Psoas muscle (tissue), 8 donors: ENCODE data around the gene LTBR. TPM values are rescaled to one million over a fixed set of nuclear protein-coding genes. Genes with fewer than 3 reads are reported as not detected.
"Not testable (repeated sequence)": the region's sequence is repeated elsewhere in the genome, so short reads cannot be mapped to it uniquely, and the experiment has no call there.

ENCODE experiments used
- ATAC-seq, 4 donors: fragments of 200-7000 bp; cut with Tn5 transposase; one replicate each; pipeline ENCODE4 v1.9.1; 2020; ENCODE audit warnings: moderate library complexity in 3 of 4, mild to moderate bottlenecking in 2 of 4
- DNase-seq, 2 donors: peaks; one replicate each; pipeline ENCODE4 v3.0.0-alpha.2; 2020
- H3K27ac ChIP-seq: fragments of 200-600 bp; one replicate; pipeline ENCODE4 v1.8.0; 2022
- H3K27me3 ChIP-seq, 3 donors: fragments of 200-600 bp in 1 of 3; one replicate each; pipeline versions ENCODE4 v1.6.1 to v1.8.0; 2013 to 2022; ENCODE audit warnings: low read length in 2 of 3, mild to moderate bottlenecking in 2 of 3, moderate library complexity in 1 of 3; ENCODE audit not compliant: insufficient read depth in 3 of 3
- H3K36me3 ChIP-seq, 2 donors: fragments of 200-600 bp in 1 of 2; one replicate each; pipeline versions ENCODE4 v1.6.1 to v1.8.0; 2013 to 2022; ENCODE audit warnings: low read depth in 1 of 2, mild to moderate bottlenecking in 1 of 2, moderate library complexity in 1 of 2; ENCODE audit not compliant: insufficient read depth in 1 of 2
- H3K4me1 ChIP-seq: fragments of 200-600 bp; one replicate; pipeline ENCODE4 v1.8.0; 2022
- H3K4me3 ChIP-seq: fragments of 200-600 bp; one replicate; pipeline ENCODE4 v1.8.0; 2022; ENCODE audit warnings: mild to moderate bottlenecking
- H3K9me3 ChIP-seq: fragments of 200-600 bp; one replicate; pipeline ENCODE4 v1.8.0; 2022
- WGBS, 3 donors: extraction: QIAGEN DNeasy Blood & Tissue Kit; methylation state at CpG; one replicate each; pipeline versions ENCODE4 v1.1.6 to v1.1.7; 2013; 5-methylcytosine and 5-hydroxymethylcytosine counted together
- intact Hi-C, 2 donors: fragments of 100-400 bp; cut with DNase I; formaldehyde crosslinking; loops; one replicate each; pipeline versions ENCODE4 v1.11.0 to v1.14.2; 2022
- polyA plus RNA-seq, 3 donors: library from polyadenylated mRNA; stranded (reverse); fragments of 200-250 nt; gene quantifications; one replicate each; pipeline ENCODE4 v1.2.3, GENCODE V29; 2013
- total RNA-seq, 4 donors: library from RNA; stranded (reverse); fragmentation: NEBNext Ultra II Directional in 2 of 4; extraction: Animal tissue kit (Norgen Biotek cat#: 25700) in 2 of 4; gene quantifications; one replicate each; pipeline versions ENCODE4 v1.2.1 to v1.2.4, GENCODE V29; 2021 to 2023
- TF ChIP-seq, protein P1 (sequence below): fragments of 200-600 bp; IDR thresholded peaks from one replicate; pipeline ENCODE4 v1.8.0; 2022; ENCODE audit warnings: antibody characterized with exemption
- donor health status: healthy with polysubstance abuse.
- donor health status: DM: no; HTN: no; CAD: no; lungs with moderate emphysema.
- donor health status: Bipolar disorder and iron deficiency.
- donor health status: healthy.
- donor health status: DM: yes; HTN: yes; CAD: no.
- donor health status: DM: no; HTN: no; CAD: no.
- donor health status: DM: no; HTN: no; CAD: no.
- donor health status: DM: yes; HTN: yes; CAD: no.

The LTBR gene
- total and polyA plus RNA-seq, 7 donors, result 15.3 to 38.8 (median 34.5) TPM

DNA sequence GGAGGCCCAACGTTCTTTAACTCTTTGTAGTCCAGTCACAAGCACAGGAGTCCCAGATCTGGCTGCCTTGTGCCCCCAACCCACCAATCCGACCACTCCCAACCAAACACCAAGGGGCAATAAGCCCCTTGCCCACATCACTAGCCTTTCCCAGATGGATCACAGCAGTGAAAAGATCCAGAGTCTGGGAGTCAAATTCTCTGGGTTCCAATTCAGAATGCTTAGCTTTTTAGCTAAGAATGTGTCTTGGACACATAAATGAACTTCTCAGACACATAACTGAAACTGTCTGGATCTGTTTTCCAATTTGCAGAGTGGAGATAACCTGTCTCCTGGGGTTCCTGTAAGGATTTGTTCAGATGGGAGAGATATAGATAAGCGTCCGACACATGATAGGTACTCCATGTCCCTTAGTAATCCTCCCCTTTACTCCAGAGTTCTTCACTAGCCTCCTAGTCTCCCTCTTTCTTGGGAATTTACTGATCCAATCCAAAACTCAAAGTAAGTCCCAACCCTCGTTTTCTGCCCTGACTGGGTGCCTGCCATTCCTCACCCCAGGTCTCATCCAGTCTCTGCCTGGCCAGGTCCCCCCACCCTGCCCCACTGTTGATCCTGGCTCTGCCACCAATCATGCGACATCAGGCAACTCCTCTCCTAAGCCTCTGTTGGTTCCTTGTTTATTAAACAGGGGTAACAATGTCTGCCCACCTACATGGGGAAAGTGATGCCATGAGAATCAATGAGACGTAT lies 41.6 kb upstream of the LTBR start:
- TF ChIP-seq, protein P1, sequence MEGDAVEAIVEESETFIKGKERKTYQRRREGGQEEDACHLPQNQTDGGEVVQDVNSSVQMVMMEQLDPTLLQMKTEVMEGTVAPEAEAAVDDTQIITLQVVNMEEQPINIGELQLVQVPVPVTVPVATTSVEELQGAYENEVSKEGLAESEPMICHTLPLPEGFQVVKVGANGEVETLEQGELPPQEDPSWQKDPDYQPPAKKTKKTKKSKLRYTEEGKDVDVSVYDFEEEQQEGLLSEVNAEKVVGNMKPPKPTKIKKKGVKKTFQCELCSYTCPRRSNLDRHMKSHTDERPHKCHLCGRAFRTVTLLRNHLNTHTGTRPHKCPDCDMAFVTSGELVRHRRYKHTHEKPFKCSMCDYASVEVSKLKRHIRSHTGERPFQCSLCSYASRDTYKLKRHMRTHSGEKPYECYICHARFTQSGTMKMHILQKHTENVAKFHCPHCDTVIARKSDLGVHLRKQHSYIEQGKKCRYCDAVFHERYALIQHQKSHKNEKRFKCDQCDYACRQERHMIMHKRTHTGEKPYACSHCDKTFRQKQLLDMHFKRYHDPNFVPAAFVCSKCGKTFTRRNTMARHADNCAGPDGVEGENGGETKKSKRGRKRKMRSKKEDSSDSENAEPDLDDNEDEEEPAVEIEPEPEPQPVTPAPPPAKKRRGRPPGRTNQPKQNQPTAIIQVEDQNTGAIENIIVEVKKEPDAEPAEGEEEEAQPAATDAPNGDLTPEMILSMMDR, result no peak
- Histone ChIP-seq H3K27me3 (no peaks in the 10 kb centered on the region), H3K4me3 (peak overlapping the region; percentile 99), H3K9me3 (no peaks in the 10 kb centered on the region), H3K27ac (peak overlapping the region; percentile 88), H3K36me3 (peaks cover 2 to 7% of the 10 kb centered on the region in 2 donors), H3K4me1 (peaks cover 40% of the 10 kb centered on the region)
- WGBS, 3 donors, result 20 to 48% (median 30%) methylated on average over 6 to 7 of the region's 7 CpGs
- DNase-seq, result no peak
- intact Hi-C loops, result loop anchor here (2.0 to 5.0 kb wide), 2 partner anchors 40 to 195 kb away; no protein-coding TSS in a partner anchor
- peak in 3 of 4 donors; percentile 3 to 47 (median 17) for ATAC-seq

DNA sequence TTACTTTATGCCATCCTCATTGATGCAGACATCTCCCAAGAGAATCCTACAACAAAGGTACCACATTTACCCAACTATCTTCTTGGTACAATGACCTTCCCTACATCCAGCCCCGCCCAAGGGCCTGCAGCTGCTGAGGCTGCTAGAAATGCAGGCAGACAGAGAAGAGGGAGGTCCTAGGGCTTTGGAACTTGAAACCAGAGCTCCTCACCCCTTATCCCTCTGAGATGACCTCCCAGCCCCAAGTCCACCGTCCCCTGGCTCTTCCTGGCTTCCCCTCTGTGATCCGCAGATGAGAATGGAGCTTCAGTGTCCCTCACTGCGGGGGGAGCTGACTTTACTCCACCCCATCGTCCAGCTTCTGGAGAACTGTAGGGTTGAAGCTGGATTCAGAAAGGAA lies 40.4 kb upstream of the LTBR start:
- DNase-seq (no peak), ATAC-seq (no peak)
- no peaks in the 10 kb centered on the region for H3K9me3 ChIP-seq
- H3K27ac ChIP-seq, result peak overlapping the region; percentile 88
- intact Hi-C loops, result loop anchor here (2.0 to 5.0 kb wide), 2 partner anchors 39 to 194 kb away; no protein-coding TSS in a partner anchor
- TF ChIP-seq, protein P1, result no peak
- 38 to 56% (median 50%) methylated on average over 5 of the region's 5 CpGs for WGBS, 3 donors
- no peak overlapping the region for H3K4me3 ChIP-seq
- peaks cover 28% of the 10 kb centered on the region for H3K4me1 ChIP-seq
- no peaks in the 10 kb centered on the region for H3K27me3 ChIP-seq
- peaks cover 2 to 7% of the 10 kb centered on the region in 2 donors for H3K36me3 ChIP-seq

DNA sequence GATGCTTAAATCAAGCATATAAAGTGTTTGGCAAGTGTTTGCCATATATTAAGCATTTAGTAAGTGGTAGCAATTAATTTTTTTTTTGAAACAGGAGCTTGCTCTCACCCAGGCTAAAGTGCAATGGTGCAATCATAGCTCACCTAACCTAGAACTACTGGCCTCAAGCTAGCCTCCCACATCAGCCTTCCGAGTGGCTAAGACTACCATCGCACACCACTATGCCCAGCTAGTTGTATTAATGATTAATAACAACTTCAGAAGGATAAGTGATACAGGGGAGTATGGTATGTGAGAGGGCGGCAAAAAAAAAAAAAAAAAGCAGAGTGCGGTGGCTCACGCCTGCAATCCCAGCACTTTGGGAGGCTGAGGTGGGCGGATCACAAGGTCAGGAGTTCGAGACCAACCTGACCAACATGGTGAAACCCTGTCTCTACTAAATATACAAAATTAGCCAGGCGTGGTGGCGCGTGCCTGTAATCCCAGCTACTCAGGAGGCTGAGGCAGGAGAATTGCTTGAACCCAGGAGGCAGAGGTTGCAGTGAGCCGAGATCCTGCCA lies 39.8 kb upstream of the LTBR start:
- intact Hi-C loops, result loop anchor here in 1 of 2 donors (5.0 kb wide), 1 partner anchor 193 kb away; no protein-coding TSS in a partner anchor
- H3K36me3 ChIP-seq, H3K27me3 ChIP-seq, H3K9me3 ChIP-seq, ATAC-seq, DNase-seq, H3K4me3 ChIP-seq: not testable (repeated sequence)
- Histone ChIP-seq H3K27ac (peak overlapping the region; percentile 88), H3K4me1 (peaks cover 21% of the 10 kb centered on the region)
- WGBS, 3 donors, result 97 to 99% (median 97%) methylated on average over 11 of the region's 11 CpGs

DNA sequence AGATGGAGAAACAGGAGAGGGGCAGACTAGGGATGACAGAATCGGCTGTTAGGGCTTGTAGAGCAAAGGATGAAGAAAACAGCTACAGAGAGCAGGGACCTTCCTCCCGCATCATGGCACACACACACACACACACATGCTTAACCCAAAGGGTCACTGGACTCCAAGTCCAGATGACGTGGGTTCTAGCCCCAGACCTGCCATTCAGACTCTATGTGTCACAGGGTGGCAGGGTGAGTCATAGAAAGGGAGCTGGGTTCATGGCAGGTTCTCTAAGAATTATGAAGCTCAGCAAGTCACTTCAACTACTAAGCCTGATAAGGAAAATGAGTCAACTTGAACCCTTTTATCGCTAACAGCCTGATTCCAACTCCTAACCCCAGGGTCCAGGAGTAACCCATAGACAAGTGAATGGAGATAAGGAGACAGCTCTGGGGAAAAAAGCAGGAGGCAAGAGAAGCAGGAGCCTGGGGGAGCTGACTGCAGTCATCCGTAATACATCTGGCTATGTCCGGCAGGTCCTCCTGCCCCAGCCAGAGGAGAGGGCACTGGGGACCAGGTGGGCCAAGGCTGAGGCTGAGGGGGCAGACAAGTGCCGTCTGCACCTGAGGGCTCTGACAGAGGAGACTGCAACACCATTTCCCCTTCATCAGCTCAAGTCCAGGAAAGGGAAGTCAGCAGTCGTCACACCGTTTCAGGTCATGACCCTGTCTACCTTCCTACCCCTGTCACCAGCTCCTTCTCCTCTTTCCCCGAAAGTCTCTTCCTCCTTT lies 38.5 kb upstream of the LTBR start:
- Histone ChIP-seq H3K27ac (peak overlapping the region; percentile 0), H3K36me3 (no peaks in the 10 kb centered on the region), H3K4me1 (peaks cover 18% of the 10 kb centered on the region), H3K27me3 (no peaks in the 10 kb centered on the region), H3K9me3 (no peaks in the 10 kb centered on the region), H3K4me3 (no peak overlapping the region)
- TF ChIP-seq, protein P1, result no peak
- ATAC-seq (peak in 2 of 4 donors; percentile 24 to 31), DNase-seq (no peak)
- intact Hi-C loops, result no loop called here
- 75 to 81% (median 76%) methylated on average over 10 of the region's 10 CpGs for whole genome bisulfite sequencing, 3 donors
